Bronchial epithelial cell (primary cell): ENCODE measurements around the gene ERBB4. TPM values are rescaled to one million over a fixed set of nuclear protein-coding genes. Genes with fewer than 3 reads are reported as not detected.

Experiments used
- DNase-seq: peaks from one replicate; pipeline ENCODE4 v3.0.0-alpha.2; 2010; ENCODE audit warnings: low read depth
- FAIRE-seq: peaks from 2 replicates; lab custom pipeline; 2011; peaks lifted over from hg19 to GRCh38; lab: Jason Lieb, UNC
- H3K27me3 ChIP-seq: 2 replicates; pipeline ENCODE4 v1.5.1; 2011; ENCODE audit warnings: low read length; ENCODE audit not compliant: control insufficient read depth, insufficient read depth
- H3K36me3 ChIP-seq: 2 replicates; pipeline ENCODE4 v1.5.1; 2011; ENCODE audit warnings: low read length; ENCODE audit not compliant: control insufficient read depth, insufficient read depth
- H3K4me3 ChIP-seq: 2 replicates; pipeline ENCODE4 v1.5.1; 2011; ENCODE audit warnings: mild to moderate bottlenecking, low read depth, low read length, control low read depth
- total RNA-seq: library from RNA; depleted of rRNA; stranded (reverse); fragments of >200 nt; gene quantifications from 2 replicates; pipeline ENCODE4 v1.2.1, GENCODE V29; 2014
- TF ChIP-seq, protein P1 (sequence below): IDR thresholded peaks from 2 replicates; pipeline ENCODE4 v1.5.1; 2011; ENCODE audit warnings: mild to moderate bottlenecking, moderate library complexity, low read length, control low read depth, inconsistent platforms; ENCODE audit not compliant: insufficient read depth, severe bottlenecking

The ERBB4 gene
- total RNA-seq, 1 donor from 2014 or later, result under 0.01 TPM

GRCh38 chr2:211457325-211457724, 1081.3 kb downstream of the ERBB4 start:
- TF ChIP-seq, protein P1, sequence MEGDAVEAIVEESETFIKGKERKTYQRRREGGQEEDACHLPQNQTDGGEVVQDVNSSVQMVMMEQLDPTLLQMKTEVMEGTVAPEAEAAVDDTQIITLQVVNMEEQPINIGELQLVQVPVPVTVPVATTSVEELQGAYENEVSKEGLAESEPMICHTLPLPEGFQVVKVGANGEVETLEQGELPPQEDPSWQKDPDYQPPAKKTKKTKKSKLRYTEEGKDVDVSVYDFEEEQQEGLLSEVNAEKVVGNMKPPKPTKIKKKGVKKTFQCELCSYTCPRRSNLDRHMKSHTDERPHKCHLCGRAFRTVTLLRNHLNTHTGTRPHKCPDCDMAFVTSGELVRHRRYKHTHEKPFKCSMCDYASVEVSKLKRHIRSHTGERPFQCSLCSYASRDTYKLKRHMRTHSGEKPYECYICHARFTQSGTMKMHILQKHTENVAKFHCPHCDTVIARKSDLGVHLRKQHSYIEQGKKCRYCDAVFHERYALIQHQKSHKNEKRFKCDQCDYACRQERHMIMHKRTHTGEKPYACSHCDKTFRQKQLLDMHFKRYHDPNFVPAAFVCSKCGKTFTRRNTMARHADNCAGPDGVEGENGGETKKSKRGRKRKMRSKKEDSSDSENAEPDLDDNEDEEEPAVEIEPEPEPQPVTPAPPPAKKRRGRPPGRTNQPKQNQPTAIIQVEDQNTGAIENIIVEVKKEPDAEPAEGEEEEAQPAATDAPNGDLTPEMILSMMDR, result no peak
- no peaks in the 10 kb centered on the region for H3K36me3 ChIP-seq
- no peaks in the 10 kb centered on the region for H3K27me3 ChIP-seq
- no peak overlapping the region for H3K4me3 ChIP-seq
- no peak for DNase-seq
- FAIRE-seq, result no peak

- Histone ChIP-seq H3K27me3 (no peaks in the 10 kb centered on the region), H3K36me3 (no peaks in the 10 kb centered on the region), H3K4me3 (no peak overlapping the region)
- TF ChIP-seq, protein P1, result peak; percentile 77
- peak; percentile 40 for DNase-seq
- no peak for FAIRE-seq
Measured at GRCh38 chr2:211455216-211455841, 1083.3 kb downstream of the ERBB4 start.

DNA sequence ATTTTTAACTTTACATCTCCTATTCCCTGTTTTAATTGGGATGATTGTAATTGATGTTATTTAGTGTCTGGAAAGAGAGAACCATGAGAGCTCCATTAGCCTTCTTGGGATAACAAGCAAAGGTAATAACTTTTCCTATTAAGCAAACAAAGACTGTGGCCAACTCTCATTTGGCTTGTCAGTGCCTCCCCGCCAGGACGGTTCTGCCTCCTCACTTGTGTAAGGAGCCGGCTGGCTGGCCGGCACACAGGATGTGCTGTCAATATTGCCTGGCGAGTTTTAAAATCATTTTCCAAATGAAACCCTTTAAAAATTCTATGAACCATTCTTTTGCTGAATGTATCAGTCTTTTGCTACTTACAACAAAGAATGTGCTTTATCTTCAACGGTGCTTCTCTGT, 1083.9 kb downstream of the ERBB4 start:
- H3K36me3 ChIP-seq, result no peaks in the 10 kb centered on the region
- DNase-seq (no peak), FAIRE-seq (no peak)
- H3K4me3 ChIP-seq, result no peak overlapping the region
- TF ChIP-seq, protein P1, result no peak
- no peaks in the 10 kb centered on the region for H3K27me3 ChIP-seq

DNA sequence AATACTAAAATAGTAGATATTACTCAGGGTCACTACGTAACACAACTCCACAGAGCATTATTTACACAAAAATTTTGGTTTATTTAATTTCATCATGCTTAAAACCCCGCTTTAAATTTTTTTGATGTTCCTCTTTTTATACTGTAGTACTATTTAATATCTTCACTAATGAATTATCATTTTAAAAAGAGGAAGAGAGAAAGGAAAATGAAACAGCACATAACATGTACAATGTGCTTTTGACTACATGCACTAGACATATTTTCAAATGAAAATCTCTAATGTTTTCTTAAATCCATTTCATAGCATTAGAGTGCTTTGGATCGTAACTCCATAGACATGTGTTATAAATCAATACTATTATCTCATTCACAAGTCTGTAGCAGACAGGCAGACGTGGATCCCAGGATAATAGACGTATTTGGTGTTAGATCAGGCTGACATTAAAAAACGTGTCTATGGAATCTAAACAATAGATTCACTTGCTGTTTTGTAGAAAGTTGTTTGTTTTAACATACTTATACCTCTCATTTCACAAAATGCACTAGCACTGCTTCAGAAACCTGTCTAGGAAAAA, 1085.2 kb downstream of the ERBB4 start:
- Histone ChIP-seq H3K27me3 (no peaks in the 10 kb centered on the region), H3K4me3 (no peak overlapping the region), H3K36me3 (no peaks in the 10 kb centered on the region)
- TF ChIP-seq, protein P1, result no peak
- FAIRE-seq (no peak), DNase-seq (no peak)

GRCh38 chr2:211451642-211452041, 1087.0 kb downstream of the ERBB4 start:
- DNase-seq (no peak), FAIRE-seq (no peak)
- TF ChIP-seq, protein P1, result no peak
- H3K4me3 ChIP-seq, result no peak overlapping the region
- H3K27me3 ChIP-seq, result no peaks in the 10 kb centered on the region
- no peaks in the 10 kb centered on the region for H3K36me3 ChIP-seq
